ENCODE data around the gene ASIC5.
A peak's percentile ranks its signal among the peaks of the same experiment; 100 is the strongest.

- TF ChIP-seq CTCF (conservative IDR thresholded peaks at IDR 0.05 in 1 of 2, IDR thresholded peaks at IDR 0.05 in 1 of 2; ENCODE audit: low read depth in 1 of 2, low read length in 2 of 2) (peak in 1 of 2 donors; percentile 4), EZH2 (IDR thresholded peaks at IDR 0.05; ENCODE audit: low read length, missing control alignments) (no peak)
These were observed 63.7 kb downstream of the ASIC5 start for GRCh38 chr4:155802190-155802959.

All from fibroblast of lung (primary cell).